A204.1 (cell line): ENCODE results near the gene IL37.
"Not testable (repeated sequence)": the region's sequence is repeated elsewhere in the genome, so short reads cannot be mapped to it uniquely, and the experiment has no call there.

Experiments
- FAIRE-seq: peaks from 2 replicates; lab custom pipeline; 2012; peaks lifted over from hg19 to GRCh38; lab: Jason Lieb, UNC

The IL37 gene

DNA sequence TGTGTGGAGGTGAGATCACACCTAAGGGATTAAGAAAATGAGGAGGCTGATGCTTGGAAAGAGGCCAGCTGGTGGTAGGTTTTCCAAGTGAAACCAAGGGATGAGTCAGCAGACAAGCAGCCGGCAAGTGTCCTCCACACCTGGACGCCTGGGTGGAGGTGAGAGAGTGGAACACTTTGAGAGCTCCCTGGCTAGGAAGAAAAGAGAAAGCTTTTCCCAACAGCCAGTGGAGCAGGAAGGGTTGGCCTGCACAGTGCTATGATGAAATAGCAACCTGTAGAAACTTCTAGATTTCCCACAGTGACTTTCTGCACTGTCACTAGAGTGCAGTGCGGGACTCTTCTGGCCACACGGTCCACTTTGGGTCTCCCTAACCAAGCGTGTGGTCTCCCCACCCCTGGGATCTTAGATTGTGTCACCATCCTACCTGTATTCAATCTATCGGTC, 19.6 kb upstream of the IL37 start:
- FAIRE-seq = no peak

- FAIRE-seq = no peak
Measured at GRCh38 chr2:112893752-112894151, 17.2 kb upstream of the IL37 start.

- FAIRE-seq = no peak
Measured at GRCh38 chr2:112896909-112897623, 13.9 kb upstream of the IL37 start.

DNA sequence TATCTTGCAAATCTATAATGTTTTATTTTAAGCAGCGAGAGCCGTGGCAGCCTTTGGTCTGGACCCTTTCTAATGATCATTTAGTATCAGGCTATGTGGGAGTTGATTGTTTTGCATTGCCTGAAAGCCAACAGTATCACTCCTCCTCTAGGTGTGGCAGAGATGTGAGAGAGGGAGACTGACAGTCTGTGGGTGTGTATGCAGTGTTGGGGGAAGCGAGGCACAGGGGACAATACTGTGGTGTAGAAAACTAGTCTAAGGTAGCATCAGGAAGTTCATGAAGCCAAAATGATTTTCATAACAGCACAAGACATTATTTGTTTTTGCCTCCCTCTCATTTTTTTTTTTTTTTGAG, 13.4 kb upstream of the IL37 start:
- no peak for FAIRE-seq

DNA sequence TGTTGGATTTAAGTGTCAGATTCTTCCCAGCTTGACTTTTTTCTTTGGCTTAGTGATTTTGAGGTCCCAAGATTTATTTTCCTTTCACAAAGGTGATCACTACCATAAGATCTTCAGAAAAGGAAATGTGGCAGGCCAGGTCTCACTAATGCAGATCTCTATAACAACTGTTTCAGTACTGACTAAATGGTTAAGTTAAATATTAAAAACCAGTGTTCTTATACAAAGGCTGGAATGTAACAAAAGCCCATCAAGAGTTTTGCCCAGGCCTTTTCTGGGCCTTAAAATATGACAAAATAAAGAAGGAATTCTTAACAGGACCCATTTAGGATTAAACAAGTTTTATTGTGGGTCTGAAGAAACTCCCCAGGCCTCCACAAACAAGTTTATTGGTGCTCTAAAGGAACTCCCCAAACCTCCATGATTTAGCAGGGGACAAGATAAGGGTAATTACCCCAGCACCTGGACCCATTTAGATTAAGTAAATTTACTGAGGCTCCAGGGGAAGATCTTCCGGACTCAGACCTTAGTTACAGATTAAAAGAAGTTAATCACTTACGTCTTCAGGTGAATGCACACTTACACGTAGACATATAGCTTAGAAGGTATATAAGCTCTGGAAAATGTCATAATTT, 9.4 kb upstream of the IL37 start:
- FAIRE-seq = not testable (repeated sequence)

- no peak for FAIRE-seq
Measured at GRCh38 chr2:112902816-112903215, 8.1 kb upstream of the IL37 start.

DNA sequence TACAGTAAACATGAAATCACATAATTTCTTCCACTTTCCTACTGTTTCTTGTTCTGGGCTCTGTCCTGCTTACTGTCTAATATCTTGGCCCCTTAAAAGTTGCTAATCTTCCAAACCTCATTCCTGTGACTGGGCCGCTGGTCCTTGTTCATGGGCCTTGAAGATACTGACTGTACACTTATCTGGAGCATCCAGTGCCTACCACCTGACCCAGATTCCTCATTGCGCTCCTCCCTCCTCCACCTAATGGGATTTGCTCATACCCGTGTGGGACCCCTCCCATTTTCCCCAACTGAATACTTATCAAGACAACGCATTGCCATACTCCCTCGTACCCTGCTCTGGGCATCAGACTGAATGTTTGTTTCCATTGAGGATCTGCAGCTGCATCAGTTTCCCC, 6.1 kb upstream of the IL37 start:
- no peak for FAIRE-seq

DNA sequence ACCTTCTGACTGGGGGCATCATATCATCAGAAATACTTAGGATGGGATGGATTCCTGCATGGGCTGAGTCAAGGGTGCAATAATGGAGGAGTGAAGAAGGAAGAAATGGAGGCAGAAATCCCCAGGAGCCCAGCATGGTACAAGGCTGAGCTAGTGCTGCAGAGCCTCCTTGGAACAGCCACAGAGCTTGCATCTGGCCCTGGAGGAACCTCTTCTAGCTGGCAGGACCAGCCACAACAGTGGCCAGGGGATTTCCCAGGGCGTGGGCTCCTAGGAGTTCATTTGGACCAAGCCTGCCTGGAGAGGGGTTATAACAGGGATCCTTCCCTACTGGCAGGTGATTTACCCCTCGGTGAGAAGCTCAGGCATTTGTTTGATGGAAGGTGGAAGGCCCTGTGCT, 4.7 kb upstream of the IL37 start:
- FAIRE-seq = no peak

DNA sequence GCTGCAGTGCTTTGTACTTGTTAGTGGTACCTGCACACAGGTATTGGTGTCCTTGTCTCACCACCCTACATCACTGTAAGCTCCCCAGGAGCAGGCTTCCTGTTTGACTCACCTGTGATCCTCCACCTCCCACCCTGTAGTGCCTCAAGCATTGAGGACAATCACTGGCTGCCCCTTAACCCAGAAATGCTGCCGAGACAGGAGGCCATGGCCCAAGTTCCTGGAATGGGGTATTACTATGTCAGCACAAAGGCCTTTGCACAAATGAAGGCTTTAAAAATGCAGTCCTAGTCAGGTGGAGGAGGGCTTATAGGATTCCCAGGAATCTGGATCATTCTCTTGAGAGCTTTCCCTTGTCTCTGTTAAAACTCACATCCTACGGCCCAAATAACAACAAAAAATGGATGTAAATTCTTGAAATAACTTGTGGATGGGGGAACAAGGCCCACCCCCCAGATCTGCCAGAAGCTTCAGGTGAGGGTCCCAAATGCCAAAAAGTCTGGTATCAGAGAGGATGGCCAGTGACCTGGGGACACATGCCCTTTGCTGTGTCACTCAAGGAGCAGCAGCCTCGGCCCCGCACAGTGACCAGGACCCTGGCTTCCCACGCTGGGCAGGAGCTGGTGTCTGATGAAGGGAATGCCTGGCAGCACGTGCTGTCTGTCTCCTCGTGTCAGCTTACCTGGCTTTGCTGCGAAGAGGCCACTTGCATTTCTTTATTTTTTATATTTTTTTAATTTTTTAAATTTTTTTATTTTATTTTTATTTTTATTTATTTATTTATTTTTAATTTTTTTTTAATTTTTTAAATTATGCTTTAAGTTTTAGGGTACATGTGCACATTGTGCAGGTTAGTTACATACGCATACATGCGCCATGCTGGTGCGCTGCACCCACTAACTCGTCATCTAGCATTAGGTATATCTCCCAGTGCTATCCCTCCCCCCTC, 3.7 kb upstream of the IL37 start:
- FAIRE-seq = no peak

DNA sequence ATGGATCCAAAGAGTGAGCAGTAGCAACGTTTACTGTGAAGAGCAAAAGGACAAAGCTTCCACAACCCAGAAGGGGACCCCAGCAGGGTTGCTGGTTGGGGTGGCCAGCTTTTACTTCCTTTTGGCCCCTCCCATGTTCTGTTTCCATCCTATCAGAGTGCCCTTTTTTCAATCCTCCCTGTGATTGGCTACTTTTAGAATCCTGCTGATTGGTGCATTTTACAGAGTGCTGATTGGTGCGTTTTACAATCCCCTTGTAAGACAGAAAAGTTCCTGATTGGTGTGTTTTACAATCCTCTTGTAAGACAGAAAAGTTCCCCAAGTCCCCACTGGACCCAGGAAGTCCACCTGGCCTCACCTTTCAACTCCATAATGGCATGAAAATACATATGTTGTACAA, 2.4 kb upstream of the IL37 start:
- not testable (repeated sequence) for FAIRE-seq

GRCh38 chr2:112910219-112910618, 746 bp upstream of the IL37 start:
- FAIRE-seq = no peak

DNA sequence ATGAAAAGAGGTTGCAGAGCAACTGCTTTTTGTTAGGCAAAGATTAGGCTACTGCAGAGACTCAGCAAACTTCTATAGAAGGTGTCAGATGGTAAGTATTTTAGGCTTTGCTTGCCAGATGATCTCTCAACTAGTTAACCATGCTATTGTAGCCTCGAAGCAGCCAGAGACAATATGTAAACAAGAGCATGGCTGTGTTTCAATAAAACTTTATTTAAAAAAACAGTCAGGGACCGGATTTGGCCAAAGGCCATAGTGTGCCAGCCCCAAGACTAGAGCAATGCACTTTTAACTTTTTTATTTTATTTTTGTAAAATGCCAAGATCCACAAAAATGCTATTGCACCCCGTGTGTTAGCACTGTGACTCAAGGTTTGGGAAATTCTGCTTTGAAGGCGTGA, 1.4 kb downstream of the IL37 start:
- FAIRE-seq = no peak

GRCh38 chr2:112915300-112916144, 4.6 kb downstream of the IL37 start:
- FAIRE-seq = no peak

- FAIRE-seq = no peak
Measured at GRCh38 chr2:112916145-112916571, 5.2 kb downstream of the IL37 start.

- FAIRE-seq = no peak
Measured at GRCh38 chr2:112916625-112917247, 5.8 kb downstream of the IL37 start.

GRCh38 chr2:112917856-112918255, 6.9 kb downstream of the IL37 start:
- no peak for FAIRE-seq

- no peak for FAIRE-seq
Measured at GRCh38 chr2:112918256-112918655, 7.3 kb downstream of the IL37 start.

DNA sequence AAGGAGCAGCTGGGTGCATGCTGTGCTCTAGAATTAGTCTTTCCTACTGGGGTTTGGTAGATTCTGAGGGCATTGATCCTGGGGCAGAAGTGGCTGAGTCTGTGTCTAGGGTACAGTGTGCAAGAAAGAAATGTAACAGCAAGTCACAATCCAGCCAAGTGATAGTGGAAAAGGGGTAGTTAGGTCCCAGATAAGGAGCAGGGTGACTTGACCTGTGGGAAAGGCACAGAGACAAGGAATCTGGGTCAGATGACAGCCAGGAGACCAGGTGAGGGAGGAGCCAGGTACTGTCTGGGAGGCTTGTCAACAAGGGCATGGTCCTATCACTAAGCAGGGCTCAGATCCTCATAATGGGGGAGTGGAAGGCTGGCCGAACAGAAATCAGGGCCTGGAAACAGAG, 8.1 kb downstream of the IL37 start:
- FAIRE-seq = no peak

DNA sequence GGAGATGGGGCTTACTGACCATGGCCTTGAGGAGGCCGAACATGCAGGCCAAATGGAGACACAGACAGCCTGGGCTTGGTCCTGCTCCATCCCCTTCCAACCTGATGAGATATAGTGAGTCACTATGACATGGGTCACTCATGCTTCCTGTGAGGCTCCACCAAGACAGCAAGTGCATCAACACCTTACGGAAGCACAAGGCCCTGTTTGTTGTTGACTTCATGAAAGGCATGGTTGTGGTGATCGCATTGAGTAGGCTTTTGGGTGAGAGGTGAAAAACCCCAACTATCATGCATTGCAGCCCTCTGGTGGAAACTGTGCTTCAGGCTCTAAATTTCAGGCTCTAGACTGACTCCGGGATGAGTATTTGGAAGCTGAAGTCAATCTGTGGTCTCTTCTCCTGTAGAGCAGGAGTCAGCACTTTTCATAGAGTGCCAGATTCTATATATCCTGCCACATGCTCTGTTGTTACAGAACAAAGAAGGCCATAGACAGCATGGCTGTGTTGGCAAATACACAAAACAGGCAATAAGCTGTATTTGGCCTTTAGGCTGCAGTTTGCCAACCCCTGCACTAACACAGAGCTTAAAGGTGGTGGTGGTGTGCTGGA, 10.1 kb downstream of the IL37 start:
- no peak for FAIRE-seq

- FAIRE-seq = no peak
Measured at GRCh38 chr2:112921982-112922381, 11.0 kb downstream of the IL37 start.
